PFSK-1 (cell line): ENCODE measurements around the gene CNOT3.

Source experiments
- FOXP2 ChIP-seq: optimal IDR thresholded peaks from 2 replicates; pipeline ENCODE3; 2011; ENCODE audit warnings: borderline replicate concordance, control low read depth, inconsistent platforms; ENCODE audit not compliant: insufficient read depth; ENCODE audit errors: extremely low read length, extremely low read depth
- POLR2AphosphoS5 ChIP-seq: IDR thresholded peaks from 2 replicates; pipeline ENCODE4 v1.6.1; 2012; ENCODE audit warnings: low read depth, mild to moderate bottlenecking, control low read depth, low read length, moderate library complexity
- SIN3A ChIP-seq: IDR thresholded peaks from 2 replicates; pipeline ENCODE4 v1.6.1; 2012; ENCODE audit warnings: mild to moderate bottlenecking, low read length, moderate library complexity, borderline replicate concordance; ENCODE audit not compliant: insufficient read depth
- TAF1 ChIP-seq: IDR thresholded peaks from 2 replicates; pipeline ENCODE4 v1.6.1; 2012; ENCODE audit warnings: low read length, control low read depth, borderline replicate concordance; ENCODE audit not compliant: insufficient read depth
- TF ChIP-seq, protein P1 (sequence below), 2 experiments: IDR thresholded peaks; 2 replicates each; pipeline versions ENCODE4 v1.6.1 to v1.8.0; 2011 to 2012; ENCODE audit warnings: low read depth in 2 of 2, low read length in 2 of 2, control low read depth in 1 of 2, inconsistent platforms in 1 of 2, mild to moderate bottlenecking in 1 of 2, moderate library complexity in 1 of 2; ENCODE audit not compliant: insufficient read depth in 1 of 2

CNOT3 gene

DNA sequence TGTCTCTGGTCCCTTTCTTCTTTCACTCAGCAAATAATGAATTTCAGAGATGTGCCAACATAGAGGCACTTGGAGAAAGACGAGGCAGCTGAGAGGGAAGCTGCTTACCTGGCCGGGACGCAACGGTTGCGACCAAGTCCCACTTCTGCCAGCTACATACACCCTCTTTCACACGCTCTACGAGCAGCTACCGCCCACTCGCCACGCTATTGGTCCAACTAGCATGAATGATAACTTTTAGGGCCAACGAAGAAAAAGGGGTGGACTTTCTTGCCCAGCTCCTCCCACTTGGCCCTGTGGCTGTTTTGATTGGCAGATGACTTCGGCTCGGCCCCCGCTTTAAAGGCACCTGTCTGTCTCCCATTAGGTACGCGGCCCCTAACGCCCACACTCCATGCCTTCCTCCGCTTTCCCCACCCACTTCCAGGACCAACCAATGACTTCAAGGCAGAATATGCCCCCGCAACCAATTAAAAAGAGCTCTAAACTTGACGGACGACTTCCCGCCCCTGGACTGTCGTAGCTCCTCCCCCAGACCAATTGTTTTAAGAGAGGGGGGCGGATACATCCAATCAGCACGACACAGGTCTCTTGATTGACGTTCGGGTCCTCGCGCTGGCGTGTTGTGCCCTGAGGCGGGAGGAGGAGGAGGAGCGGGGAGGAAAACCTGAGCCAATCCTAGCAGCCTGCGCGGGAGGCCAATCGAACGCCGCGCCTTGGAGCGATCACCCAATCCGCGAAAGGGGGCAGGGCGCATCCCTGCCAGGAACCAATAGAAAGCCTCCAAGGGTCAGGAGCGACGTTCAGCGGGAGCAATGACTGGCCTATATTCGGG lies 481 bp upstream of the CNOT3 start:
- TF ChIP-seq TAF1 (peak; percentile 74; the same call in 1 of the 2 replicates), FOXP2 (no peak), SIN3A (0 out of 2 replicates have a peak, but pooled peaks have one; percentile 9), POLR2AphosphoS5 (peak; percentile 78)
- TF ChIP-seq, protein P1, sequence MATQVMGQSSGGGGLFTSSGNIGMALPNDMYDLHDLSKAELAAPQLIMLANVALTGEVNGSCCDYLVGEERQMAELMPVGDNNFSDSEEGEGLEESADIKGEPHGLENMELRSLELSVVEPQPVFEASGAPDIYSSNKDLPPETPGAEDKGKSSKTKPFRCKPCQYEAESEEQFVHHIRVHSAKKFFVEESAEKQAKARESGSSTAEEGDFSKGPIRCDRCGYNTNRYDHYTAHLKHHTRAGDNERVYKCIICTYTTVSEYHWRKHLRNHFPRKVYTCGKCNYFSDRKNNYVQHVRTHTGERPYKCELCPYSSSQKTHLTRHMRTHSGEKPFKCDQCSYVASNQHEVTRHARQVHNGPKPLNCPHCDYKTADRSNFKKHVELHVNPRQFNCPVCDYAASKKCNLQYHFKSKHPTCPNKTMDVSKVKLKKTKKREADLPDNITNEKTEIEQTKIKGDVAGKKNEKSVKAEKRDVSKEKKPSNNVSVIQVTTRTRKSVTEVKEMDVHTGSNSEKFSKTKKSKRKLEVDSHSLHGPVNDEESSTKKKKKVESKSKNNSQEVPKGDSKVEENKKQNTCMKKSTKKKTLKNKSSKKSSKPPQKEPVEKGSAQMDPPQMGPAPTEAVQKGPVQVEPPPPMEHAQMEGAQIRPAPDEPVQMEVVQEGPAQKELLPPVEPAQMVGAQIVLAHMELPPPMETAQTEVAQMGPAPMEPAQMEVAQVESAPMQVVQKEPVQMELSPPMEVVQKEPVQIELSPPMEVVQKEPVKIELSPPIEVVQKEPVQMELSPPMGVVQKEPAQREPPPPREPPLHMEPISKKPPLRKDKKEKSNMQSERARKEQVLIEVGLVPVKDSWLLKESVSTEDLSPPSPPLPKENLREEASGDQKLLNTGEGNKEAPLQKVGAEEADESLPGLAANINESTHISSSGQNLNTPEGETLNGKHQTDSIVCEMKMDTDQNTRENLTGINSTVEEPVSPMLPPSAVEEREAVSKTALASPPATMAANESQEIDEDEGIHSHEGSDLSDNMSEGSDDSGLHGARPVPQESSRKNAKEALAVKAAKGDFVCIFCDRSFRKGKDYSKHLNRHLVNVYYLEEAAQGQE (IDR thresholded peaks at IDR 0.05; ENCODE audit: insufficient read depth in 1 of 2, low read depth in 2 of 2, low read length in 2 of 2): no peak

DNA sequence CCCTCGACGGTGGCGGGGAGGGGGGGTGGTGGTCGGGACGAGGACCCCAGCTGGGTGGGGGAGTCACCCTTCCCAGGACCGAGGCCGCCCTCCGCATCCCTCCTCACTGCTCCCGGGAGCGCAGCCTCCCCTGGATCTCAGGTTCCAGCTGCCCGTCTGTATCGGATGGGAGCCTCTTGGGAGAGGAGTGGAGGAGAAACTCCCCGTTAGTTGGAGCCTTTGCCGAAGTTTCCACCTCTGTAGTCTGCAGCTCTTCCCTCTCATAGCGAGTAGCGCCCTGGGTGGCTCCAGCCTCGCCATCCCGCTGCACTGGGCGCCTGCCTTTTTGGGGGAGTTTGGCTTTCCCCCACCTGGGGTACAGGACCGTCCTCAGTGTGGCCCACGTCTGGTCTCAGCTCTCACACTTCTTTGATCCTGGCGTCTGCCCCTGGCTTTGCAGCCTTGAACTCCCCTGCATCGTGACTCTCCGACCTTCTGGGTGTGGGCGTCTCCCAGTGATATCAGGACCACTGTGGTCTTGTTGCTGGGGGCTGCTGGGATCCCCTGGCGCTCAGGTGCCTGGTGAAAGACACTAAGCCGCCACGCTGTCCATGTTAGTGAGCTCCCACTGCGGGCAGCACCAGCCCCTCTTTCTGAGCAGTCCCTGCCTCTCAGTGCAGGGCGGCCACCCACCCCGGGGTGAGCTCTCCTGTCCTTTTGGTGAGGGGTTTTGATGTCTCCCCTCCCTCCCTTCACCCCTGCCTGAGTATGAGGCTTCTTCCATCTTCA lies 1.1 kb downstream of the CNOT3 start:
- TF ChIP-seq SIN3A (no peak), POLR2AphosphoS5 (no peak), FOXP2 (no peak), TAF1 (no peak)
- TF ChIP-seq, protein P1 (IDR thresholded peaks at IDR 0.05; ENCODE audit: insufficient read depth in 1 of 2, low read depth in 2 of 2, low read length in 2 of 2): no peak

DNA sequence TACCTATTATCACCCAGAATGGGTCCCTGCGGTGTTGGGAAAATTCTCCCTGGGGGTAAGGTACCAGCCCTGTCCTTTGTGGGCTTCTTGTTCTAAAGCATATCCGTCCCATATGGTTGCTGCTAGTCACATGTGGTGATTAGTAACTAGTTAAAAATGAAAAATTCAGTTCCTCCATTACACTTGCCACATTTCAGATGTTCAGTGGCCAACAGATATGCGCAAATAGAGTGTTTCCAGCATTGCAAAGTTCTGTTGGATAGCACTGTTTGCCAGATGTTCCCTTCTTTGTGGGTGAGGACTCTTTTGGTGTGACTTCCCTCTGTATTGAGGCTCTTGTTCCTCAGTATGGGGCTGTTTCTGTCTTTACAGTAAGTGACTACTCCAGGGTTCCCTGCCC lies 3.8 kb downstream of the CNOT3 start:
- TF ChIP-seq SIN3A (no peak), POLR2AphosphoS5 (no peak), FOXP2 (no peak), TAF1 (no peak)
- TF ChIP-seq, protein P1 (IDR thresholded peaks at IDR 0.05; ENCODE audit: insufficient read depth in 1 of 2, low read depth in 2 of 2, low read length in 2 of 2): no peak

DNA sequence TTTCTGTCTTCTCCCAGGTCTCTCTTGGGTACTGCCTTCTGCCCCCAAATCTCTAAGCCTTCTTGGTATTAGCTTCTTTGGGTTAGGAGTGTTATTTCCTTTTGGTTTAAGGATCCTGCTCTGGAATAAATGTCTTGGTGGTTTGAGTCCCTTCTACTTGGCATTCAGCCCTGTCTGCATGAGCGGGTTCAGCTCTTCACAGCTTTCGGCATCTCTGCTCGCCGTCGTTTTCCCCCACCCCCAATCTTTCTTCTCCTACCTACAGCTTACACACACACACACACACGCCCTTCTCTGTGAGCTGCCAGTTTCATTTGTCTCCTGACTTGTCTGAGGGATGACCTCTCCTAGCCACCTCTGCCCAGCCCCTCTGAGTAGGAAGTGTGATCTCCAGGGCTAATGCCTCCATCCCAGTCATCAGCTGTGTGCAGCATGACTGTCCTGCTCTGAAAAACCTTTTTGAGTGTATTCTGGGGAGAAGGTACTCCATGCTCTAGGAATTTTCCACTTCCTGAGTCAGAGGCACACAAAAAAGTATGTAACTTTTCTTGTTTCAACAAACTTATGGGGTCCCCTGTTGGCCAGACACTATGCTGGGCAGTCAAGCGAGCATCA lies 4.7 kb downstream of the CNOT3 start:
- TF ChIP-seq, protein P1 (IDR thresholded peaks at IDR 0.05; ENCODE audit: insufficient read depth in 1 of 2, low read depth in 2 of 2, low read length in 2 of 2): no peak
- TF ChIP-seq POLR2AphosphoS5 (no peak), TAF1 (no peak), FOXP2 (no peak), SIN3A (no peak)
